ENCODE data around the gene SIX2. TPM values are rescaled to one million over a fixed set of nuclear protein-coding genes. Genes with fewer than 3 reads are reported as not detected.

SIX2 gene
- total and polyA plus RNA-seq, 4 donors, result not detected

DNA sequence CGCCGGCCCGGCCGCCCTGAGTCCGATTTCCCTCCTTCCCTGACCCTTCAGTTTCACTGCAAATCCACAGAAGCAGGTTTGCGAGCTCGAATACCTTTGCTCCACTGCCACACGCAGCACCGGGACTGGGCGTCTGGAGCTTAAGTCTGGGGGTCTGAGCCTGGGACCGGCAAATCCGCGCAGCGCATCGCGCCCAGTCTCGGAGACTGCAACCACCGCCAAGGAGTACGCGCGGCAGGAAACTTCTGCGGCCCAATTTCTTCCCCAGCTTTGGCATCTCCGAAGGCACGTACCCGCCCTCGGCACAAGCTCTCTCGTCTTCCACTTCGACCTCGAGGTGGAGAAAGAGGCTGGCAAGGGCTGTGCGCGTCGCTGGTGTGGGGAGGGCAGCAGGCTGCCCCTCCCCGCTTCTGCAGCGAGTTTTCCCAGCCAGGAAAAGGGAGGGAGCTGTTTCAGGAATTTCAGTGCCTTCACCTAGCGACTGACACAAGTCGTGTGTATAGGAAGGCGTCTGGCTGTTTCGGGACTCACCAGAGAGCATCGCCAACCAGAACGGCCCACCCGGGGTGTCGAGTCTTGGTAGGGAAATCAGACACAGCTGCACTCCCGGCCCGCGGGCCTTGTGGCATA lies 4.6 kb downstream of the SIX2 start:
- H3K4me1 ChIP-seq (ENCODE audit: control insufficient read depth in 4 of 4, insufficient read depth in 4 of 4, low read length in 3 of 4), result peaks cover 25 to 56% (median 41%) of the 10 kb centered on the region in 4 donors
- H3K4me3 ChIP-seq (ENCODE audit: low read depth in 1 of 3, low read length in 3 of 3), result peak overlapping the region in 1 of 3 donors; percentile 16
- H3K27me3 ChIP-seq (ENCODE audit: control insufficient read depth in 4 of 4, insufficient read depth in 4 of 4, low read length in 3 of 4), result peaks cover 2 to 43% (median 24%) of the 10 kb centered on the region in 4 donors
- no peak overlapping the region for H3K27ac ChIP-seq (ENCODE audit: low read depth in 1 of 2, low read length in 2 of 2)
- H3K9me3 ChIP-seq (ENCODE audit: control insufficient read depth in 4 of 4, low read length in 3 of 4), result no peaks in the 10 kb centered on the region
- 4% methylated on average over 45 of the region's 45 CpGs for WGBS
- H3K36me3 ChIP-seq (ENCODE audit: control insufficient read depth in 4 of 4, insufficient read depth in 3 of 4, low read depth in 1 of 4, low read length in 3 of 4), result no peaks in the 10 kb centered on the region
- no peak for TF ChIP-seq HNF4G (IDR thresholded peaks at IDR 0.05)
- TF ChIP-seq, protein P1, sequence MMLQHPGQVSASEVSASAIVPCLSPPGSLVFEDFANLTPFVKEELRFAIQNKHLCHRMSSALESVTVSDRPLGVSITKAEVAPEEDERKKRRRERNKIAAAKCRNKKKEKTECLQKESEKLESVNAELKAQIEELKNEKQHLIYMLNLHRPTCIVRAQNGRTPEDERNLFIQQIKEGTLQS (IDR thresholded peaks at IDR 0.05), result no peak
- no peak for TF ChIP-seq RAD21 (IDR thresholded peaks at IDR 0.05)
- TF ChIP-seq SP1 (IDR thresholded peaks at IDR 0.05), result no peak
- TF ChIP-seq, protein P2, sequence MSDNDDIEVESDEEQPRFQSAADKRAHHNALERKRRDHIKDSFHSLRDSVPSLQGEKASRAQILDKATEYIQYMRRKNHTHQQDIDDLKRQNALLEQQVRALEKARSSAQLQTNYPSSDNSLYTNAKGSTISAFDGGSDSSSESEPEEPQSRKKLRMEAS (IDR thresholded peaks at IDR 0.05), result no peak
- TF ChIP-seq, protein P3, sequence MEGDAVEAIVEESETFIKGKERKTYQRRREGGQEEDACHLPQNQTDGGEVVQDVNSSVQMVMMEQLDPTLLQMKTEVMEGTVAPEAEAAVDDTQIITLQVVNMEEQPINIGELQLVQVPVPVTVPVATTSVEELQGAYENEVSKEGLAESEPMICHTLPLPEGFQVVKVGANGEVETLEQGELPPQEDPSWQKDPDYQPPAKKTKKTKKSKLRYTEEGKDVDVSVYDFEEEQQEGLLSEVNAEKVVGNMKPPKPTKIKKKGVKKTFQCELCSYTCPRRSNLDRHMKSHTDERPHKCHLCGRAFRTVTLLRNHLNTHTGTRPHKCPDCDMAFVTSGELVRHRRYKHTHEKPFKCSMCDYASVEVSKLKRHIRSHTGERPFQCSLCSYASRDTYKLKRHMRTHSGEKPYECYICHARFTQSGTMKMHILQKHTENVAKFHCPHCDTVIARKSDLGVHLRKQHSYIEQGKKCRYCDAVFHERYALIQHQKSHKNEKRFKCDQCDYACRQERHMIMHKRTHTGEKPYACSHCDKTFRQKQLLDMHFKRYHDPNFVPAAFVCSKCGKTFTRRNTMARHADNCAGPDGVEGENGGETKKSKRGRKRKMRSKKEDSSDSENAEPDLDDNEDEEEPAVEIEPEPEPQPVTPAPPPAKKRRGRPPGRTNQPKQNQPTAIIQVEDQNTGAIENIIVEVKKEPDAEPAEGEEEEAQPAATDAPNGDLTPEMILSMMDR (IDR thresholded peaks at IDR 0.05; ENCODE audit: low read depth, low read length, missing input control), result no peak
- H3K9ac ChIP-seq (ENCODE audit: low read depth in 1 of 2, low read length in 2 of 2), result no peak overlapping the region
- DNase-seq (ENCODE audit: low spot score), result no peak

DNA sequence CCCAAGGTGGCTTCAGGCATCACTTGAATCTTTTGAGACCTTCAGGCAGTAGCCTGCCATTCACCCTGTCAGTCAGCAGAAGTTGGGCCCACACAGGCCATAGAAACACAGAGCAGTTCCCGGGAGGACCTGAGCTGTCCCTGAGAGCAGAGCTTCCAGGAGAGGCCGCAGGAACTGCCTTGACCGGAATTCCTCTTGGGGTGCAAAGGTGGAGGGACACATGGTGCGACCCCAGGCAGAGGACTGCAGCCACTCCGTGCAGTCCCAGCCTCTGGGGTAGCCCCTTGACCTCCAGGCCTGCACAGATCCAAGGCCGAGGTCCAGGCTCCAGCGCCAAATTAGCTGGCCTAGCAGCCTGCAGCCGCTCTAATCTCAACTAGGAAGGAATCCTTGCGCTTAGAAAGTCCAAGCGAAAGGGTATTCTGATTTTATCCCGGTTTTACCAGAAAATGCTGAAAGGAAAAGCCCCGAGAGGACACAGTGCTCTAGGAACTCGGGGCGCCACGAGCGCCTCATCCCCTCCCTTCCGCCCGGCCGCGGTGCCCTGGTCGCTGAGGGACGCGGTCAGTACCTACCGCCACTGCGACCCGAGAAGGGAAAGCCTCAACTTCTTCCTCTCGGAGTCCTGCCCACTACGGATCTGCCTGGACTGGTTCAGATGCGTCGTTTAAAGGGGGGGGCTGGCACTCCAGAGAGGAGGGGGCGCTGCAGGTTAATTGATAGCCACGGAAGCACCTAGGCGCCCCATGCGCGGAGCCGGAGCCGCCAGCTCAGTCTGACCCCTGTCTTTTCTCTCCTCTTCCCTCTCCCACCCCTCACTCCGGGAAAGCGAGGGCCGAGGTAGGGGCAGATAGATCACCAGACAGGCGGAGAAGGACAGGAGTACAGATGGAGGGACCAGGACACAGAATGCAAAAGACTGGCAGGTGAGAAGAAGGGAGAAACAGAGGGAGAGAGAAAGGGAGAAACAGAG lies 5.4 kb downstream of the SIX2 start:
- no peak for DNase-seq (ENCODE audit: low spot score)
- Histone ChIP-seq H3K4me1 (ENCODE audit: control insufficient read depth in 4 of 4, insufficient read depth in 4 of 4, low read length in 3 of 4) (peaks cover 18 to 48% (median 33%) of the 10 kb centered on the region in 4 donors), H3K9ac (ENCODE audit: low read depth in 1 of 2, low read length in 2 of 2) (no peak overlapping the region), H3K9me3 (ENCODE audit: control insufficient read depth in 4 of 4, low read length in 3 of 4) (no peaks in the 10 kb centered on the region), H3K4me3 (ENCODE audit: low read depth in 1 of 3, low read length in 3 of 3) (peak overlapping the region in 1 of 3 donors; percentile 16), H3K27ac (ENCODE audit: low read depth in 1 of 2, low read length in 2 of 2) (no peak overlapping the region), H3K36me3 (ENCODE audit: control insufficient read depth in 4 of 4, insufficient read depth in 3 of 4, low read depth in 1 of 4, low read length in 3 of 4) (no peaks in the 10 kb centered on the region), H3K27me3 (ENCODE audit: control insufficient read depth in 4 of 4, insufficient read depth in 4 of 4, low read length in 3 of 4) (peaks cover 2 to 48% (median 27%) of the 10 kb centered on the region in 4 donors)
- TF ChIP-seq, protein P1 (IDR thresholded peaks at IDR 0.05), result no peak
- TF ChIP-seq GABPA (IDR thresholded peaks at IDR 0.05 in 1 of 2, conservative IDR thresholded peaks at IDR 0.05 in 1 of 2) (no peak), RAD21 (IDR thresholded peaks at IDR 0.05) (no peak), YY1 (IDR thresholded peaks at IDR 0.05) (no peak), NR2F2 (IDR thresholded peaks at IDR 0.05) (no peak), RXRA (IDR thresholded peaks at IDR 0.05) (no peak), EGR1 (IDR thresholded peaks at IDR 0.05; ENCODE audit: low read depth in 2 of 2) (no peak), JUND (IDR thresholded peaks at IDR 0.05) (no peak), SP1 (IDR thresholded peaks at IDR 0.05) (no peak), HNF4A (conservative IDR thresholded peaks at IDR 0.05) (no peak), HNF4G (IDR thresholded peaks at IDR 0.05) (no peak), FOXA2 (IDR thresholded peaks at IDR 0.05) (no peak), FOXA1 (IDR thresholded peaks at IDR 0.05) (no peak)
- TF ChIP-seq, protein P2 (IDR thresholded peaks at IDR 0.05), result no peak
- TF ChIP-seq, protein P3 (IDR thresholded peaks at IDR 0.05; ENCODE audit: low read depth, low read length, missing input control), result no peak
- TF ChIP-seq, protein P4, sequence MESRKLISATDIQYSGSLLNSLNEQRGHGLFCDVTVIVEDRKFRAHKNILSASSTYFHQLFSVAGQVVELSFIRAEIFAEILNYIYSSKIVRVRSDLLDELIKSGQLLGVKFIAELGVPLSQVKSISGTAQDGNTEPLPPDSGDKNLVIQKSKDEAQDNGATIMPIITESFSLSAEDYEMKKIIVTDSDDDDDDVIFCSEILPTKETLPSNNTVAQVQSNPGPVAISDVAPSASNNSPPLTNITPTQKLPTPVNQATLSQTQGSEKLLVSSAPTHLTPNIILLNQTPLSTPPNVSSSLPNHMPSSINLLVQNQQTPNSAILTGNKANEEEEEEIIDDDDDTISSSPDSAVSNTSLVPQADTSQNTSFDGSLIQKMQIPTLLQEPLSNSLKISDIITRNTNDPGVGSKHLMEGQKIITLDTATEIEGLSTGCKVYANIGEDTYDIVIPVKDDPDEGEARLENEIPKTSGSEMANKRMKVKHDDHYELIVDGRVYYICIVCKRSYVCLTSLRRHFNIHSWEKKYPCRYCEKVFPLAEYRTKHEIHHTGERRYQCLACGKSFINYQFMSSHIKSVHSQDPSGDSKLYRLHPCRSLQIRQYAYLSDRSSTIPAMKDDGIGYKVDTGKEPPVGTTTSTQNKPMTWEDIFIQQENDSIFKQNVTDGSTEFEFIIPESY (IDR thresholded peaks at IDR 0.05), result no peak
- TF ChIP-seq, protein P5, sequence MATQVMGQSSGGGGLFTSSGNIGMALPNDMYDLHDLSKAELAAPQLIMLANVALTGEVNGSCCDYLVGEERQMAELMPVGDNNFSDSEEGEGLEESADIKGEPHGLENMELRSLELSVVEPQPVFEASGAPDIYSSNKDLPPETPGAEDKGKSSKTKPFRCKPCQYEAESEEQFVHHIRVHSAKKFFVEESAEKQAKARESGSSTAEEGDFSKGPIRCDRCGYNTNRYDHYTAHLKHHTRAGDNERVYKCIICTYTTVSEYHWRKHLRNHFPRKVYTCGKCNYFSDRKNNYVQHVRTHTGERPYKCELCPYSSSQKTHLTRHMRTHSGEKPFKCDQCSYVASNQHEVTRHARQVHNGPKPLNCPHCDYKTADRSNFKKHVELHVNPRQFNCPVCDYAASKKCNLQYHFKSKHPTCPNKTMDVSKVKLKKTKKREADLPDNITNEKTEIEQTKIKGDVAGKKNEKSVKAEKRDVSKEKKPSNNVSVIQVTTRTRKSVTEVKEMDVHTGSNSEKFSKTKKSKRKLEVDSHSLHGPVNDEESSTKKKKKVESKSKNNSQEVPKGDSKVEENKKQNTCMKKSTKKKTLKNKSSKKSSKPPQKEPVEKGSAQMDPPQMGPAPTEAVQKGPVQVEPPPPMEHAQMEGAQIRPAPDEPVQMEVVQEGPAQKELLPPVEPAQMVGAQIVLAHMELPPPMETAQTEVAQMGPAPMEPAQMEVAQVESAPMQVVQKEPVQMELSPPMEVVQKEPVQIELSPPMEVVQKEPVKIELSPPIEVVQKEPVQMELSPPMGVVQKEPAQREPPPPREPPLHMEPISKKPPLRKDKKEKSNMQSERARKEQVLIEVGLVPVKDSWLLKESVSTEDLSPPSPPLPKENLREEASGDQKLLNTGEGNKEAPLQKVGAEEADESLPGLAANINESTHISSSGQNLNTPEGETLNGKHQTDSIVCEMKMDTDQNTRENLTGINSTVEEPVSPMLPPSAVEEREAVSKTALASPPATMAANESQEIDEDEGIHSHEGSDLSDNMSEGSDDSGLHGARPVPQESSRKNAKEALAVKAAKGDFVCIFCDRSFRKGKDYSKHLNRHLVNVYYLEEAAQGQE (IDR thresholded peaks at IDR 0.05), result no peak
- 17% methylated on average over 41 of the region's 41 CpGs for WGBS
